Suppressor macrophage treated with lipopolysaccharide for 1 hour (primary cell): ENCODE results near the gene KLRK1.
"Not testable (repeated sequence)": the region's sequence is repeated elsewhere in the genome, so short reads cannot be mapped to it uniquely, and the experiment has no call there.

Experiments
- DNase-seq, 3 donors: peaks; one replicate each; pipeline ENCODE4 v3.0.0-alpha.2; 2020 to 2022

KLRK1 gene

GRCh38 chr12:10361622-10362021 lies 28.2 kb downstream of the KLRK1 start:
- no peak for DNase-seq

GRCh38 chr12:10361084-10361483 lies 28.8 kb downstream of the KLRK1 start:
- peak in 2 of 3 donors; percentile 5 to 24 for DNase-seq

GRCh38 chr12:10358969-10359368 lies 30.9 kb downstream of the KLRK1 start:
- peak in 1 of 3 donors; percentile 16 for DNase-seq

GRCh38 chr12:10358131-10358530 lies 31.7 kb downstream of the KLRK1 start:
- peak in 1 of 3 donors; percentile 16 for DNase-seq

- DNase-seq = peak in 2 of 3 donors; percentile 46 to 49
Measured at GRCh38 chr12:10354502-10354901, 35.3 kb downstream of the KLRK1 start.

- DNase-seq = no peak
Measured at GRCh38 chr12:10354071-10354470, 35.8 kb downstream of the KLRK1 start.

- DNase-seq = not testable (repeated sequence)
Measured at GRCh38 chr12:10351457-10351856, 38.4 kb downstream of the KLRK1 start.

- peak in 1 of 3 donors; percentile 15 for DNase-seq
Measured at GRCh38 chr12:10341892-10342509, 47.8 kb downstream of the KLRK1 start.

- DNase-seq = peak in 1 of 3 donors; percentile 0
Measured at GRCh38 chr12:10340946-10341345, 48.9 kb downstream of the KLRK1 start.

- peak; percentile 13 to 24 (median 24) for DNase-seq
Measured at GRCh38 chr12:10339053-10339840, 50.6 kb downstream of the KLRK1 start.

- not testable (repeated sequence) for DNase-seq
Measured at GRCh38 chr12:10338470-10338869, 51.4 kb downstream of the KLRK1 start.

- not testable (repeated sequence) for DNase-seq
Measured at GRCh38 chr12:10336196-10336595, 53.6 kb downstream of the KLRK1 start.

- DNase-seq = peak; percentile 65 to 79 (median 72)
Measured at GRCh38 chr12:10331642-10332239, 58.1 kb downstream of the KLRK1 start.

- peak; percentile 18 to 49 (median 25) for DNase-seq
Measured at GRCh38 chr12:10328691-10329090, 61.1 kb downstream of the KLRK1 start.
